HepG2 (cell line): Measurements from ENCODE around the gene YIF1A.
A peak's percentile ranks its signal among the peaks of the same experiment; 100 is the strongest.

ENCODE experiments used
- CREB1 ChIP-seq, 2 experiments: fragments of 450-650 bp in 1 of 2; IDR thresholded peaks; 2 replicates each; pipeline ENCODE4 v1.6.1; 2016 to 2017; ENCODE audit warnings: control low read depth in 1 of 2, mild to moderate bottlenecking in 1 of 2, missing compliant biosample characterization in 1 of 2, missing genetic modification characterization in 1 of 2
- CTCF ChIP-seq: sonication (generic); formaldehyde crosslinking; IDR thresholded peaks from 2 replicates; pipeline ENCODE4 v1.5.0; 2020; ENCODE audit warnings: mild to moderate bottlenecking, missing genetic modification reagents, moderate library complexity
- ERF ChIP-seq: IDR thresholded peaks from 2 replicates; pipeline ENCODE4 v1.6.1; 2018; ENCODE audit warnings: missing biosample characterization, missing genetic modification reagents
- KDM6A ChIP-seq: IDR thresholded peaks from 2 replicates; pipeline ENCODE4 v1.6.1; 2016; ENCODE audit warnings: low read depth
- MXI1 ChIP-seq: IDR thresholded peaks from 3 replicates; pipeline ENCODE4 v1.6.1; 2012; ENCODE audit warnings: low read depth, low read length, inconsistent platforms, borderline replicate concordance
- ZBTB33 ChIP-seq: sonication (generic); formaldehyde crosslinking; IDR thresholded peaks from 2 replicates; pipeline ENCODE4 v1.4.0; 2020; ENCODE audit warnings: missing genetic modification reagents
- ZFP36L2 ChIP-seq: sonication (generic); formaldehyde crosslinking; IDR thresholded peaks from 2 replicates; pipeline ENCODE4 v1.4.0; 2020; ENCODE audit warnings: missing genetic modification reagents
- TF ChIP-seq, protein P1 (sequence below): sonication (generic); formaldehyde crosslinking; IDR thresholded peaks from 2 replicates; pipeline ENCODE4 v1.4.0; 2020; ENCODE audit warnings: missing genetic modification reagents

- TF ChIP-seq CTCF (CRISPR knock-in tag) (0 out of 2 replicates have a peak, but pooled peaks have one; percentile 9), CREB1 (IDR thresholded peaks at IDR 0.05) (no peak), CREB1 (CRISPR knock-in tag; IDR thresholded peaks at IDR 0.05) (no peak), MXI1 (no peak), ZBTB33 (CRISPR knock-in tag) (no peak), KDM6A (no peak), ZFP36L2 (no peak), ERF (CRISPR knock-in tag) (no peak)
- TF ChIP-seq, protein P1, sequence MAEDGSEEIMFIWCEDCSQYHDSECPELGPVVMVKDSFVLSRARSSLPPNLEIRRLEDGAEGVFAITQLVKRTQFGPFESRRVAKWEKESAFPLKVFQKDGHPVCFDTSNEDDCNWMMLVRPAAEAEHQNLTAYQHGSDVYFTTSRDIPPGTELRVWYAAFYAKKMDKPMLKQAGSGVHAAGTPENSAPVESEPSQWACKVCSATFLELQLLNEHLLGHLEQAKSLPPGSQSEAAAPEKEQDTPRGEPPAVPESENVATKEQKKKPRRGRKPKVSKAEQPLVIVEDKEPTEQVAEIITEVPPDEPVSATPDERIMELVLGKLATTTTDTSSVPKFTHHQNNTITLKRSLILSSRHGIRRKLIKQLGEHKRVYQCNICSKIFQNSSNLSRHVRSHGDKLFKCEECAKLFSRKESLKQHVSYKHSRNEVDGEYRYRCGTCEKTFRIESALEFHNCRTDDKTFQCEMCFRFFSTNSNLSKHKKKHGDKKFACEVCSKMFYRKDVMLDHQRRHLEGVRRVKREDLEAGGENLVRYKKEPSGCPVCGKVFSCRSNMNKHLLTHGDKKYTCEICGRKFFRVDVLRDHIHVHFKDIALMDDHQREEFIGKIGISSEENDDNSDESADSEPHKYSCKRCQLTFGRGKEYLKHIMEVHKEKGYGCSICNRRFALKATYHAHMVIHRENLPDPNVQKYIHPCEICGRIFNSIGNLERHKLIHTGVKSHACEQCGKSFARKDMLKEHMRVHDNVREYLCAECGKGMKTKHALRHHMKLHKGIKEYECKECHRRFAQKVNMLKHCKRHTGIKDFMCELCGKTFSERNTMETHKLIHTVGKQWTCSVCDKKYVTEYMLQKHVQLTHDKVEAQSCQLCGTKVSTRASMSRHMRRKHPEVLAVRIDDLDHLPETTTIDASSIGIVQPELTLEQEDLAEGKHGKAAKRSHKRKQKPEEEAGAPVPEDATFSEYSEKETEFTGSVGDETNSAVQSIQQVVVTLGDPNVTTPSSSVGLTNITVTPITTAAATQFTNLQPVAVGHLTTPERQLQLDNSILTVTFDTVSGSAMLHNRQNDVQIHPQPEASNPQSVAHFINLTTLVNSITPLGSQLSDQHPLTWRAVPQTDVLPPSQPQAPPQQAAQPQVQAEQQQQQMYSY (CRISPR knock-in tag) = no peak
Measured at GRCh38 chr11:66326261-66327111, 37.5 kb upstream of the YIF1A start.
